Measurements from ENCODE around the gene EGF. TPM values are rescaled to one million over a fixed set of nuclear protein-coding genes. Genes with fewer than 3 reads are reported as not detected.

EGF gene
- total RNA-seq, 1 experiment from 2014 or later: 1.5 TPM

DNA sequence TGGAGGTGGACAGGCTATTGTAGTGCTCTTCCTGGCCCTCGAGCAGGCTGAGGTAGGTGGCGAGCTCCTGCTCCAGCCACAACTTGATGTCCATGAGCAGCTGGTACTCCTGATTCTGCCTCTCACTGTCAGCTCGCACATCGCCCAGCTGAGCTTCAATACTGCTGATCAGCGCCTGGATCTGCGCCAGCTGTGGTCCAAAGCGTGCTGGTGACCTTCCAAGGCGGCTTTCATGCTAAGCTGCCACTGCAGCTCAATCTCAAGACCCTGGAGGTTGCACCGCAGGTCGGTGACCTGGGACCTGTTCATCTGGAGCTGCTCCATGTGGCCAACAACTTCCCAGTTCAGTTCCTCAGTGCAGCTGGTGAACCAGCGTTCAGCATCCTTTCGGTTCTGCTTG is 33.6 kb upstream of the EGF start:
- Histone ChIP-seq H3K4me2 (ENCODE audit: insufficient read depth, insufficient read length, low read length) (no peak overlapping the region), H4K5ac (ENCODE audit: insufficient read length, low read depth, low read length) (no peak overlapping the region), H3K9ac (ENCODE audit: extremely low read depth, insufficient read length, low read length) (no peak overlapping the region), H3K9me3 (ENCODE audit: control insufficient read depth, low read depth, low read length) (no peaks in the 10 kb centered on the region), H3K23ac (ENCODE audit: insufficient read length, low read depth, low read length) (no peak overlapping the region), H4K20me1 (ENCODE audit: control insufficient read depth, insufficient read depth, insufficient read length) (no peaks in the 10 kb centered on the region), H4K91ac (ENCODE audit: insufficient read length, low read depth, low read length) (no peak overlapping the region), H3K14ac (ENCODE audit: insufficient read depth, low read length) (no peak overlapping the region), H3K18ac (ENCODE audit: insufficient read length, low read depth, low read length) (no peak overlapping the region), H3K79me2 (ENCODE audit: insufficient read depth, low read length) (no peaks in the 10 kb centered on the region), H2BK20ac (ENCODE audit: low read depth, low read length, poor library complexity, severe bottlenecking) (no peak overlapping the region), H3K27me3 (ENCODE audit: insufficient read depth, low read length) (no peaks in the 10 kb centered on the region), H3T11ph (ENCODE audit: low read length) (no peak overlapping the region), H3K79me1 (ENCODE audit: insufficient read depth, low read depth, low read length, poor library complexity, severe bottlenecking) (no peaks in the 10 kb centered on the region), H3K23me2 (ENCODE audit: insufficient read length, low read depth, low read length, poor library complexity, severe bottlenecking) (peaks cover 3% of the 10 kb centered on the region), H2AFZ (ENCODE audit: low read length) (no peak overlapping the region), H2BK15ac (ENCODE audit: low read depth, low read length) (no peak overlapping the region), H4K8ac (replicated peaks; ENCODE audit: insufficient read length, low read depth, low read length) (no peak overlapping the region), H2AK5ac (ENCODE audit: insufficient read length, low read length) (no peak overlapping the region), H3K4me1 (ENCODE audit: insufficient read depth, low read length) (no peaks in the 10 kb centered on the region), H3K27ac (ENCODE audit: insufficient read length, low read depth, low read length) (no peak overlapping the region), H2BK5ac (ENCODE audit: insufficient read length, low read length) (no peak overlapping the region), H2BK12ac (ENCODE audit: insufficient read length, low read depth, low read length) (no peak overlapping the region), H3K56ac (ENCODE audit: insufficient read length, low read depth, low read length) (no peak overlapping the region), H3K4ac (ENCODE audit: low read depth, low read length) (no peak overlapping the region), H2BK120ac (ENCODE audit: low read depth, low read length, poor library complexity, severe bottlenecking) (no peak overlapping the region)
- H3K36me3 Mint-ChIP-seq (ENCODE audit: insufficient read depth in 1 of 3, low read depth in 3 of 3): peaks cover 0 to 5% (median 0%) of the 10 kb centered on the region in 3 experiments; a peak in 2 of 7 replicates
- WGBS (ENCODE audit: extremely low coverage, insufficient read length, low lambda C conversion rate): no CpG with 5 or more reads among the region's 12 CpGs
- no peak overlapping the region for H3K27ac Mint-ChIP-seq
- no peaks in the 10 kb centered on the region for H3K4me1 Mint-ChIP-seq
- TF ChIP-seq CTCF (conservative IDR thresholded peaks at IDR 0.05): no peak
- peaks cover 0 to 3% of the 10 kb centered on the region in 2 experiments; a peak in 2 of 5 replicates for H3K9me3 Mint-ChIP-seq
- DNase-seq: no peak
- H3K27me3 Mint-ChIP-seq (ENCODE audit: low read depth): no peaks in the 10 kb centered on the region
- H3K4me3 Mint-ChIP-seq: no peak overlapping the region
